Measurements from ENCODE around the gene UBIAD1.

UBIAD1 gene, protein sequence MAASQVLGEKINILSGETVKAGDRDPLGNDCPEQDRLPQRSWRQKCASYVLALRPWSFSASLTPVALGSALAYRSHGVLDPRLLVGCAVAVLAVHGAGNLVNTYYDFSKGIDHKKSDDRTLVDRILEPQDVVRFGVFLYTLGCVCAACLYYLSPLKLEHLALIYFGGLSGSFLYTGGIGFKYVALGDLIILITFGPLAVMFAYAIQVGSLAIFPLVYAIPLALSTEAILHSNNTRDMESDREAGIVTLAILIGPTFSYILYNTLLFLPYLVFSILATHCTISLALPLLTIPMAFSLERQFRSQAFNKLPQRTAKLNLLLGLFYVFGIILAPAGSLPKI

DNA sequence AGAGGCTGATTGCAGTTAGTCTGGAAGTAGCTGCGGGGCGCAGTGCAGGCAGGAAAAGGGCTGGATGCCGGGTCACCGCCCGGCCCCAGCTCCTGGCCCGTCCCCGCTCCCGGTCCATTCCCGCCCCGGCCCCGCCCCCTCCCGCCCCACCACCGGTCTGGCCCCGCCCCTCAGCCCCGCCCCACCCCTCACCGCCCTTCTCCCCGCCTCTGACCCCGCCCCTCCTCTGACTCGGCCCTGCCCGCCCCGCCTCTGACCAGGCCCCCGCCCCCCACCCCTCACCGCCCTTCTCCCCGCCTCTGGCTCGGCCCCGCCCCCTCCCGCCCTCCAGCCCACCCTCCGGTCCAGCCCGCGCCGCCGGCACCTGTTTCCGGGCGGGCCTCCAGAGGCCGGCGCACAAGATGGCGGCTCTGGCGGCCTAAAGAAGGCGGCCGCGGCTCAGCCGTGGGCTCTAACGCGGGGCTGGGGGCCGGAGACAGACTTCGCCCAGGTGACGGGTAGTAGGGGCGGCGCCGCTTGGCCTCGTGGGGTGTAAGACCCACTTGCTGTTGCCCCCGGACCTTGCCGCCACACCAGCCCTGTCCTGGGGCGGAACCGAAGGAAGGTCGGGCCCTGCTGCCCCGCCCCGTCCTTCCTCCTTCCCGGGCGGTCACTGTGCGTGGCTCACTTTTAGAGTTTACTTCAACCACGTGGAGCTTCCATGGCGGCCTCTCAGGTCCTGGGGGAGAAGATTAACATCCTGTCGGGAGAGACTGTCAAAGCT lies at the start of gene UBIAD1:
Gene UBIAD1, plus strand, starts transcription at position 367 of the 763 bp plus-strand sequence. Its CDS starts 334 bp downstream, at position 701.
- peak; percentile 70 for DNase-seq (ENCODE audit: extremely low read depth, low read depth)
- TF ChIP-seq CTCF (IDR thresholded peaks at IDR 0.05; ENCODE audit: low read depth, low read length), result peak; percentile 36

GRCh38 chr1:11227106-11228077 lies 45.6 kb upstream of the UBIAD1 start:
- no peak for TF ChIP-seq CTCF (IDR thresholded peaks at IDR 0.05; ENCODE audit: low read depth, low read length)
- DNase-seq (ENCODE audit: extremely low read depth, low read depth), result no peak

DNA sequence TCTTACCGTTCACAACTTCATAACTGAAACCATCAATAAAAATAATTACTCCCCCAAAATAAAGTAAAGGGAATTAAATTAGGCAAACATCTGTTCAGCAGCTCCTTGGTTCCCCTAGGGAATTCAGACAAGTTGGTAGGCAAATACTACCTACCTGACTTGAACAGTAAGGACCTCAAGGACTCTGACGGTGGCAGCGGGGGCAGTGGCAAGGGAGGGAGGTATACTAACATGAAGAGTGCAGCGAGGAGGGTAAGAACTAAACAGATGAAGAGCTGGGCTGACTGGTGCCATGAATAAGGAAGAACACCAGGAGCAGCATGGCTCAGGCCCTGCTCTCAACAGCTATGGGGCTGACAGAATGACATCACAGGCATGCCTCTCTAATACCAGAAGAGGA lies 43.8 kb upstream of the UBIAD1 start:
- DNase-seq (ENCODE audit: extremely low read depth, low read depth), result no peak
- no peak for TF ChIP-seq CTCF (IDR thresholded peaks at IDR 0.05; ENCODE audit: low read depth, low read length)

DNA sequence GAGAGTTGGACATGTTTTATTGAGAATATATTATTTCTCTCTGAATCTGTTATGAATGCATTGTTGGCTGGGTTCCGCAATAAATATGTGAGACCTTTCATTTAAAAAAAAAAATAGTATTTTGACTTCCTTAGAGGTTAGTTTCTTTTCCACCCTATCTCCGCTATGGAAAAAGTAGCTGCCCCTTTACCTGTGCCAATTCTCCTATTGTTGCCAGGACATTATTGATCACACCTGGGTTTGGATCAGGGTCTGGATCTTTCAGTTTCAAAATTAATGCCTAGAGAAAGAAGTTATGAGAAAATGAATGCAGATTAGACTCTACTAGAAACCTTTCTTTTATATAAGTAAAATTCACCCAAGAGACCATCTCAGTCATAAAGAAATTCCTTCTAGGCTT lies 39.8 kb upstream of the UBIAD1 start:
- DNase-seq (ENCODE audit: extremely low read depth, low read depth), result no peak
- TF ChIP-seq CTCF (IDR thresholded peaks at IDR 0.05; ENCODE audit: low read depth, low read length), result no peak

GRCh38 chr1:11237356-11237755 lies 35.6 kb upstream of the UBIAD1 start:
- TF ChIP-seq CTCF (IDR thresholded peaks at IDR 0.05; ENCODE audit: low read depth, low read length), result no peak
- no peak for DNase-seq (ENCODE audit: extremely low read depth, low read depth)

DNA sequence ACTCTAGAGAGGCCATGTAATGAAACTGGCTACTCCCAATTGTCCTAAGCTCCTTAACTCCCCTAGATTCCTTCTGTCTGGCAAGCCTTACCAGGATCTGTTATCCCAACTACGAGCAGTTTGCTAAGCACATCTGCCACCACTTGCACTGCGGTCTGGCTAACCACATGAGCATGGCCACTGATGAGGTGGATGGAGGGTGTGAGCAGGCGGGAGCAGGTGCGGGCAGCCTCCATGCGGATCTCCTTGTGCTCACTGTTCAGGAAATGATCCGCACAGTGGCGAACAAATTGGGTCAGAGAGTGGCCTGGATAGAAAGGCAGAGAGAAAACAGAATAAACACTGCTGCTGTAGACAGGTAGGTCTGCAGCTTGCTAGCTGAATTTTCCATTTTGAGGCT lies 34.7 kb upstream of the UBIAD1 start:
- TF ChIP-seq CTCF (IDR thresholded peaks at IDR 0.05; ENCODE audit: low read depth, low read length), result no peak
- DNase-seq (ENCODE audit: extremely low read depth, low read depth), result no peak
